ENCODE measurements around the gene PHKA1.
A peak's percentile ranks its signal among the peaks of the same experiment; 100 is the strongest.
"Not testable (repeated sequence)": the region's sequence is repeated elsewhere in the genome, so short reads cannot be mapped to it uniquely, and the experiment has no call there.

Gene PHKA1

GRCh38 chrX:72713599-72714477 lies at the start of gene PHKA1:
PHKA1 (minus strand) TSS chrX:72714306; CDS start chrX:72713880, 426 bp downstream.
- peak; percentile 11 for DNase-seq (ENCODE audit: low spot score)

DNA sequence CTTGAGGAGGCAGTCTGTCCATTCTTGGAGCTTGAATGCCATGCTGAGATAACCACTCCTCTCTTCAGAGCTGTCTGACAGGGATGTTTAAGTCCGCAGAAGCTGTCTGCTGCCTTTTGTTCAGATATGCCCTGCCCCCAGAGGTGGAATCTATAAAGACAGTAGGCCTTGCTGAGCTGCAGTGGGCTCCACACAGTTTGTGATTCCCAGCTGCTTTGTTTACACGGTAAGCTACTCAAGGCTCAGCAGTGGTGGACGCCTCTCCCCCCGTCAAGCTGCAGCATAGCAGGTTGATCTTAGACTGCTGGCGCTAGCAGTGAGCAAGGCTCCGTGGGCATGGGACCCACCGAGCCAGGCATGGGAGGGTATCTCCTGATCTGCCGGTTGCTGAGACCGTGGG lies 46.3 kb upstream of the PHKA1 start:
- not testable (repeated sequence) for DNase-seq (ENCODE audit: low spot score)

GRCh38 chrX:72748545-72748944 lies 34.4 kb upstream of the PHKA1 start:
- not testable (repeated sequence) for DNase-seq (ENCODE audit: low spot score)

DNA sequence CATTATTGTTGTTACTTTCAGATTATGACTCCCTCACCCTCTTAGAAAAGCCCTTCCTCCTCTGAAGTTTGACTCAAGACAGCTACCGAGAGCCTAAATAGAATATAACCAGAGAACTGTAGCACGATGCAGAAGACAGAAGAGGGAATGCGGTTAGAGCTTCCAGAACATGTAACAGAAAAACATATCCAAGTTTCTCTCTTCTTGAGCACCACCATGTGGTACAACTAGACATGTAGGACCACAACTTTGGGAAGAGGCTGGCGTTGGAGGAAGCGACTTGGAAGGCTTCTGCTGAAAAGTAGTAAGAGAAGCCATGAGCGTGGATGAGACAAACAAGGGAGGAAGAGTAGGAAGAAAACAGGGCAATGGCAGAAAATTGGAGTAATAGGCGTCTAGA lies 31.4 kb upstream of the PHKA1 start:
- not testable (repeated sequence) for DNase-seq (ENCODE audit: low spot score)

DNA sequence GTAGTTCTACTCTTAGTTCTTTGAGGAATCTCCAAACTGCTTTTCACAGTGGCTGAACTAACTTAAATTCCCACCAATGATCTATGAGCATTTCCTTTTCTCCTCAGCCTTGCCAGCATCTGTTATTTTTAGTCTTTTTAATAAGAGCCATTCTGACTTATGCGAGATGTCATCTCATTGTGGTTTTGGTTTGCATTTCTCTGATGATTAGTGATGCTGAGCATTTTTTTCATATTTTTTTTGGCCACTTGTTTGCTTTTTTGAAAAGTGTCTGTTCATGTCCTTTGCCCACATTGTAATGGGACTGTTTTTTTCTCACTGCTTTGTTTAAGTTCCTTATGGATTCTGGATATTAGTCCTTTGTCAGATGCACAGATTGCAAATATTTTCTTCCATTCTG lies 21.5 kb upstream of the PHKA1 start:
- no peak for DNase-seq (ENCODE audit: low spot score)

DNA sequence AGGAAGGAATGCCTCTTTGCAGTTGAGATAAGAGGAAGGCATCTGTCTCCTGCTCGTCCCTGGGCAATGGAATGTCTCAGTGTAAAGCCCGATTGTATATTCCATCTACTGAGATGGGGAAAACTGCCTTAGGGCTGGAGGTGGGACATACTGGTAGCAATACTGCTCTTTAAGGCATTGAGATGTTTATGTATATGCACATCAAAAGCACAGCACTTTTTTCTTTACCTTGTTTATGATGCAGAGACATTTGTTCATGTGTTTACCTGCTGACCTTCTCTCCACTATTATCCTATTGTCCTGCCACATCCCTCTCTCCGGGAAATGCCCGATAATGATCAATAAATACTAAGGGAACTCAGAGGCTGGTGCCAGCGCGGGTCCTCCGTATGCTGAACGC lies 19.5 kb upstream of the PHKA1 start:
- not testable (repeated sequence) for DNase-seq (ENCODE audit: low spot score)

DNA sequence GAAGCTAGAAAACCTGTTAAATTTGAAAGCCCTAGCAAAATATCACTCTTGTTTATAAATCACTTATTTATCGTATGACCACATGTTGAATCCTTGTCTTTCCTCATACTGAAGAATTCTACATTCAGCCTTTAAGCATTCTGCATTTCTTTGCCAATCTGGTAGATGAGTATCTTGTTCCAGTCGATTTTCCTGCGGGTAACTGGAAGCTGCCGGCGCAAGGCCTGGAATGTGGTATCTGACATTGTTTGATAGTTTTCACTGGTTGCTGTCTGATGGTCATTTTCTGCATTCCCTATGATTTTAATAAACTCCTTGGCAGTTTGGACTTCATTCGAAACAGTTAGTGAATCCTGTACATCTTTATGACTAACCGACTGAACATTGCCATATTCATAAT lies 13.7 kb upstream of the PHKA1 start:
- no peak for DNase-seq (ENCODE audit: low spot score)

DNA sequence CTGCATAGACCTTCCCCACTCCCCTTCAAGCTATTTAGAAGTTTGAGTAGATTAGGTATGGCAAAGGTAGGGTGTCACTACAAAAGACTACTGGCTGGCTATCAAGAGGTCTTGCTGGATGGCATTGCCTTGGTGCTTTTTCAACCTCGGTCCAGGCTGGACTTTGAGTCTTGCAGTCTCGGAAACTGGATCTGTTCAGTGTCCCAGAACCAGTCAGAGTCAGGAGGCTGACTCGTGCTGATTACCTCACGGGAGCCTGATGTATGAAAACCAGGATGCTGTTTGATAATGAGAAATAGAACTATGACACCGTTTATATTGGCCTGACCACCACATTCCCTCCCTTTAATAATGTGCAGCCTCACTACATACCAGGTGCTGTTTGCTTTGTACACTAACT lies 2.7 kb upstream of the PHKA1 start:
- no peak for DNase-seq (ENCODE audit: low spot score)

- no peak for DNase-seq (ENCODE audit: low spot score)
These were observed 1.4 kb upstream of the PHKA1 start for GRCh38 chrX:72715546-72715945.

DNA sequence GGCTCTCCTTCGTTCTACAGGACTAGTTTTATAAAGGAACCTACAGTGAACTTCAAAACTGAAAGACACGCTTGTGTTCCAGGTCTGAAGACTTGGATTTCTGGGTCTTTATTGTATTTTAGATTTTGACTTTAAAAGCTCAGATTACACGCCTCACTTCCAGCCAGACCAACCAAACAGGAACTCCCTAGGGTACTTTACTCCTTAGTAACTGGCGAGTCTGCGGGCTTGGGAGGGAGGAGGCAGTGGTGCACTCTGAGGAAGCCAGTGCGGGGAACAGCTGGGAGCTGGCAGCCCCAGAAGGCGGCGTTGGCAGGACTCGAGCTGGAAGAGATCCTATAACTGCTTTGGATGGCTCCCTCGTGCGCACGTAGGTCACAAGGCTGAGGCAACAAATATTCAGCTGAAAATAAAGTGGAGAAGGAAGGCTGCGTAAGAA lies 391 bp upstream of the PHKA1 start:
- peak; percentile 47 for DNase-seq (ENCODE audit: low spot score)

DNA sequence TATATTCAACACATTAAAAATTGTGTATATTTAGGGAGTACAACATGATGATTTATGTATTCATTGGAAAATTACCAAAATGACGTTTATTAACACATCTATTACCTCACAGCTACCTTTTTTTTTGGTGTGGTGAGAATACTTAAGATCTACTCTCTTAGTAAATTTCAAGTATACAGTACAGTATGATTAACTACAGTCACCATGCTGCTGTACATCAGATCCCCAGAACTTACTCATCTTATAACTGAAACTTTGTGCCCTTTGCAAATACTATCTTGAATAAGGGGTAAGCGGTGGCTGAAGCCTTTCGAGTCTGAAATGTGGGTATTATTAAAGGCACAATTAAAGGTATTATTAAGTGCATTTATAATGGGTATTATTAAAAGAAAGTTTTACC lies 976 bp downstream of the PHKA1 start:
- no peak for DNase-seq (ENCODE audit: low spot score)

DNA sequence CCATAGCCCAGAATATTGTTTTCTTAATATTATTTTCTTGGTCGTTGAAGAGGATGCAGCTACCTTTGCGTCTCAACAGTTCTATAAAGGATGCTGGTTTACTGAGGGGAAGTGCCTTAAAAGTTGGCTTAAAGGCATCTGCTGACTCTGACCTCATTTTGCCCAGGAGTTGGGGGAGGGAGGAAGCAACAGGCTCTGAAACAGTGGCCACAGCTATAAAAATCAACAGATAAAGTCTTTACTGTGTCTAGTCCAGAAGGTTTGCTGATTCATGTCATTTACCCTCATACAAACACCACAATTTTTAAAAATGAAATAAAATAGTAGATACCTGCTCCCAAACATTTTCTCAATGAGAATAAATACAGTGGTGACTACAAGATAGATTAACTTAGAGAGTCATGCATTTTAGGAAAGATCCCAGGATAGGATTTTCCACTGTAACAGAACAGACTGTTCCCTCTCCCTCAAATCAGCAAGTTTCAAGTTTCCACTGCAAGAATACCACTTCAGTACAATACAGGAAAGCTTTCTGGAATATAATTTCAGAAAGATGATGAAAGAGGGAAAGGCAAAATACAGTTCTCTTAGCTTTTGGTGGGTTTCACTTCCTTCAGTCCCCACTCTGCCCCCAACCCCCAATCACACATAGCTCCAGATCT lies 1.9 kb downstream of the PHKA1 start:
- no peak for DNase-seq (ENCODE audit: low spot score)

DNA sequence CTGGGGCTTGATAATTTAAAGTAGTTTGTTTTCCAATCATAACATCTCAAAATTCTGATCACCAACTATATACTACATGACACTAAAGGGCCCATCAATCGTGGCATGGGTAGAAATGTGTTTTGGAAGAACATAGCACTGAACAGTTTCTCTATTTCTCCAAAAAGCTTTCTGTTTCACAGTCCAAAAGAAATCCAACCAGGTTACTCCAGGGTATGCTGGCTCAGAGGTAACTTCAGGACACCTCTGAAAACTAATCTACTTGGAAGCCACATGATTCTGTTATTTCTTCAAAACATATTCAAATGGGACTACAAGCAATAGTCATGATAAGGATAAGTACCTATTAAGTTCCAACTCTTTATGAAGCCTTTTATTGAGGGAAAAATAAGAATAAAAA lies 8.3 kb downstream of the PHKA1 start:
- no peak for DNase-seq (ENCODE audit: low spot score)

GRCh38 chrX:72705111-72705510 lies 9.0 kb downstream of the PHKA1 start:
- DNase-seq (ENCODE audit: low spot score), result no peak

- DNase-seq (ENCODE audit: low spot score), result no peak
These were observed 19.9 kb downstream of the PHKA1 start for GRCh38 chrX:72694170-72694569.

DNA sequence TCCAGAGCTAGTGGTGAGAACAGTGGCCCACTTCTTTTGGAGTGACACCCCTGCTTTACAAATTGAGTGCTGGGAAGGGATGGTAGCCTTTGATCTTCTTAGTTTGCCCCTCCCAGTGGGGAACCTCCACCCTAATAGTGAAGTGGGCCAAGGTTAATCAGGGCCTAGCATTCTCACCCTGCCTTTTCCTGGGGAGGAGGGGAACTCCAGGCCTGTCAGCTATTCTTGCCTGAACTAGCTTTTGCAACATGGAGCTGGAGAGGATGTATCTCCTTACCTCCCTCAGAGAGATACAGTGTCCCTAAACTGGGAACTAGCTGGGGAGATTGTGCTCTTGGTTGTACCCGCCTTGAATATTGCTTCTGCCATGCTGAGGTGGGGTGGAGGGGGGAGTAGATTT lies 20.6 kb downstream of the PHKA1 start:
- DNase-seq (ENCODE audit: low spot score), result no peak

DNA sequence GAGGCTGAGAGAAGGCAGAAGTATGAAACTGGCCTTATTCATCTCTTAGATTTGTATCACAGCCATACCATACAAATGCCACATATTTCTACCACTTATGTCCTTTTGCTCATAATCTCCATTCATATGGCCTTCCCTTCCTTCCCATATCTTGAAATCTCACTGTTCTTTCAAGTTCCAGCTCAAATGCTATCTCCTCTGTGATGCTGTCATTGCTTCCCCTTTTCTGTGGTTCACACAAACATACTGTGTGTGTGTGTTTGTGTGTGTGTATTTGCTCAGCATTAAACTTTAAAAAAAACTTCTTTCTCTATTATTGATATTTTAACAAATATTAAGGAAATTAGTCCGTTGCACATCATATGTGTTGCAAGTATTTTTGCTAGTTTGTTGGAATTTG lies 26.7 kb downstream of the PHKA1 start:
- DNase-seq (ENCODE audit: low spot score), result no peak

- no peak for DNase-seq (ENCODE audit: low spot score)
These were observed 28.2 kb downstream of the PHKA1 start for GRCh38 chrX:72685810-72686456.

- DNase-seq (ENCODE audit: low spot score), result no peak
These were observed 29.1 kb downstream of the PHKA1 start for GRCh38 chrX:72685018-72685417.

DNA sequence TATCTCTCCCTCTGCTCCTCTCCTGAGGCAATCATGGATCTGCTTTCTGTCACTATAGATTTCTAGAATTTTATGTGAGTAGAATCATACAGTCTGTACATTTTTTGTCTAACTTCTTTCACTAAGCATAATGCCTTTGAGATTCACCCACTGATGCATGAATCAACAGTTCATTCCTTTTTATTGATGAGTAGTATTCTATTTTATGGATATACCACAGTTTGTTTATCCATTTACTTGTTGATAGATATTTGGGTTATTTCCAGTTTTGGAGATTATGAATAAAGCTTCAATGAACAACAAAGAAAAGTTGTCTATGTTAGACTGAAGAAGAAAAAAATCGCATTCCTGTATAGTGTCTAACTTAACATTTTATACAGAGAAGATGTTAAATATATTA lies 30.5 kb downstream of the PHKA1 start:
- DNase-seq (ENCODE audit: low spot score), result no peak

- DNase-seq (ENCODE audit: low spot score), result no peak
These were observed 37.6 kb downstream of the PHKA1 start for GRCh38 chrX:72676465-72676864.

GRCh38 chrX:72673951-72674350 lies 40.2 kb downstream of the PHKA1 start:
- not testable (repeated sequence) for DNase-seq (ENCODE audit: low spot score)

DNA sequence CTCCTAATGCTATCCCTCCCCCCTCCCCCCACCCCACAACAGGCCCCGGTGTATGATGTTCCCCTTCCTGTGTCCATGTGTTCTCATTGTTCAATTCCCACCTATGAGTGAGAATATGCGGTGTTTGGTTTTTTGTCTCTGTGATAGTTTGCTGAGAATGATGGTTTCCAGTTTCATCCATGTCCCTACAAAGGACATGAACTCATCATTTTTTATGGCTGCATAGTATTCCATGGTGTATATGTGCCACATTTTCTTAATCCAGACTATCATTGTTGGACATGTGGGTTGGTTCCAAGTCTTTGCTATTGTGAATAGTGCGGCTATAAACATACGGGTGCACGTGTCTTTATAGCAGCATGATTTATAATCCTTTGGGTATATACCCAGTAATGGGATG lies 44.6 kb downstream of the PHKA1 start:
- not testable (repeated sequence) for DNase-seq (ENCODE audit: low spot score)

Data from globus pallidus (tissue), 1 donor.